ENCODE measurements around the gene LAMC3. TPM values are rescaled to one million over a fixed set of nuclear protein-coding genes. Genes with fewer than 3 reads are reported as not detected.

Gene LAMC3
- polyA plus RNA-seq, 1 donor from 2014 or later: 0.04 TPM

DNA sequence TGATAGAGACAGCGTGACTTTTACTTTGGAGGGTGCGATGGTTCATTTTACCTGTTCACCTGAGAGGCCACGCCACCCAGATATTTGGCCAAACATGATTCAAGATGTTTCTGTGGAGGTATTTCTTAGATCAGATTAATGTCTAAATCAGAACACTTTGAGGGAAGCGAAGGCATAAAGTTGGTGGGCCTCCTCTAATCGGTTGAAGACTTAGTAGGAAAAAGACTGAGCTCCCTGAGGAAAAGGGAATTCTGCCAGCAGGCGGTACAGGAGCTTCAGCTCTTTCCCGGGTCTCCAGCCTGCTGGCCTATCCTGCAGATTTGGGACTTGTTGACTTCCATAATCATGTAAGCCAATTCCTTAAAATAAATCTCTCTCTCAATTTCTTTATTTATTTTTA, 7.0 kb upstream of the LAMC3 start:
- no peaks in the 10 kb centered on the region for H3K79me2 ChIP-seq (replicated peaks; ENCODE audit: insufficient read depth, low read length)

DNA sequence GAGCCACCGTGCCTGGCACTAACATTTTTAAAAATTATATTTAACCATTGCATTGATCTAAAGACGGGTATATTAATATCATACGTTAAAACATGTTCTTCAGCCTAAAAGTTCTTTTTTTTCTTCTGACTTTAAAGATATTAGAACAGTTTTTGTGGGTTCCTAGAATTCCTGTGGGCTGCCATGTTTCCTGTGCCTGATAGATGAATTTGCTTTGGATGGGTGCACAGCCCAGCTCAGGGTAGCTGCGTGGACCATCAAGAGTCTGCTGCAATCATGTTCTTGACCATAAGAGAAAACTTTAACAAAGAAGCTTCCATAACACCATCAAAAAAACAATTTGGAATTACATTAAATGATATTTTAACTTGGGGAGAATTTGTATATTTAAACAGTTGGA, 2.4 kb upstream of the LAMC3 start:
- no peak overlapping the region for H3K4me2 ChIP-seq (ENCODE audit: low read length)
- no peak overlapping the region for H3K27ac ChIP-seq (ENCODE audit: low read length)
- H3K27me3 ChIP-seq (ENCODE audit: insufficient read depth, low read depth, low read length): peaks cover 31% of the 10 kb centered on the region
- no peaks in the 10 kb centered on the region for H3K9me2 ChIP-seq (ENCODE audit: insufficient read depth, low read length)
- no peak overlapping the region for H3K9ac ChIP-seq (ENCODE audit: low read length)
- H3K9me3 ChIP-seq (ENCODE audit: low read length): no peaks in the 10 kb centered on the region
- no peaks in the 10 kb centered on the region for H4K20me1 ChIP-seq (ENCODE audit: insufficient read depth)
- no peak overlapping the region for H3K4me3 ChIP-seq (ENCODE audit: low read length)
- no peak overlapping the region for H2AFZ ChIP-seq (ENCODE audit: low read depth, low read length)
- no peaks in the 10 kb centered on the region for H3K36me3 ChIP-seq (ENCODE audit: insufficient read depth, low read length)
- TF ChIP-seq EZH2 (IDR thresholded peaks at IDR 0.05; ENCODE audit: borderline replicate concordance, insufficient read depth, low read length, poor library complexity, severe bottlenecking): no peak
- TF ChIP-seq, protein P1, sequence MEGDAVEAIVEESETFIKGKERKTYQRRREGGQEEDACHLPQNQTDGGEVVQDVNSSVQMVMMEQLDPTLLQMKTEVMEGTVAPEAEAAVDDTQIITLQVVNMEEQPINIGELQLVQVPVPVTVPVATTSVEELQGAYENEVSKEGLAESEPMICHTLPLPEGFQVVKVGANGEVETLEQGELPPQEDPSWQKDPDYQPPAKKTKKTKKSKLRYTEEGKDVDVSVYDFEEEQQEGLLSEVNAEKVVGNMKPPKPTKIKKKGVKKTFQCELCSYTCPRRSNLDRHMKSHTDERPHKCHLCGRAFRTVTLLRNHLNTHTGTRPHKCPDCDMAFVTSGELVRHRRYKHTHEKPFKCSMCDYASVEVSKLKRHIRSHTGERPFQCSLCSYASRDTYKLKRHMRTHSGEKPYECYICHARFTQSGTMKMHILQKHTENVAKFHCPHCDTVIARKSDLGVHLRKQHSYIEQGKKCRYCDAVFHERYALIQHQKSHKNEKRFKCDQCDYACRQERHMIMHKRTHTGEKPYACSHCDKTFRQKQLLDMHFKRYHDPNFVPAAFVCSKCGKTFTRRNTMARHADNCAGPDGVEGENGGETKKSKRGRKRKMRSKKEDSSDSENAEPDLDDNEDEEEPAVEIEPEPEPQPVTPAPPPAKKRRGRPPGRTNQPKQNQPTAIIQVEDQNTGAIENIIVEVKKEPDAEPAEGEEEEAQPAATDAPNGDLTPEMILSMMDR (IDR thresholded peaks at IDR 0.05; ENCODE audit: poor library complexity, severe bottlenecking): no peak
- no peak for TF ChIP-seq TAF1 (IDR thresholded peaks at IDR 0.05; ENCODE audit: low read depth)
- no peak for TF ChIP-seq SMC3 (conservative IDR thresholded peaks at IDR 0.05; ENCODE audit: poor library complexity)
- no peak for TF ChIP-seq EP300 (conservative IDR thresholded peaks at IDR 0.05; ENCODE audit: poor library complexity, severe bottlenecking)
- TF ChIP-seq POLR2AphosphoS5 (IDR thresholded peaks at IDR 0.05): no peak
- no peak for TF ChIP-seq MXI1 (conservative IDR thresholded peaks at IDR 0.05; ENCODE audit: poor library complexity, severe bottlenecking)
- TF ChIP-seq, protein P2, sequence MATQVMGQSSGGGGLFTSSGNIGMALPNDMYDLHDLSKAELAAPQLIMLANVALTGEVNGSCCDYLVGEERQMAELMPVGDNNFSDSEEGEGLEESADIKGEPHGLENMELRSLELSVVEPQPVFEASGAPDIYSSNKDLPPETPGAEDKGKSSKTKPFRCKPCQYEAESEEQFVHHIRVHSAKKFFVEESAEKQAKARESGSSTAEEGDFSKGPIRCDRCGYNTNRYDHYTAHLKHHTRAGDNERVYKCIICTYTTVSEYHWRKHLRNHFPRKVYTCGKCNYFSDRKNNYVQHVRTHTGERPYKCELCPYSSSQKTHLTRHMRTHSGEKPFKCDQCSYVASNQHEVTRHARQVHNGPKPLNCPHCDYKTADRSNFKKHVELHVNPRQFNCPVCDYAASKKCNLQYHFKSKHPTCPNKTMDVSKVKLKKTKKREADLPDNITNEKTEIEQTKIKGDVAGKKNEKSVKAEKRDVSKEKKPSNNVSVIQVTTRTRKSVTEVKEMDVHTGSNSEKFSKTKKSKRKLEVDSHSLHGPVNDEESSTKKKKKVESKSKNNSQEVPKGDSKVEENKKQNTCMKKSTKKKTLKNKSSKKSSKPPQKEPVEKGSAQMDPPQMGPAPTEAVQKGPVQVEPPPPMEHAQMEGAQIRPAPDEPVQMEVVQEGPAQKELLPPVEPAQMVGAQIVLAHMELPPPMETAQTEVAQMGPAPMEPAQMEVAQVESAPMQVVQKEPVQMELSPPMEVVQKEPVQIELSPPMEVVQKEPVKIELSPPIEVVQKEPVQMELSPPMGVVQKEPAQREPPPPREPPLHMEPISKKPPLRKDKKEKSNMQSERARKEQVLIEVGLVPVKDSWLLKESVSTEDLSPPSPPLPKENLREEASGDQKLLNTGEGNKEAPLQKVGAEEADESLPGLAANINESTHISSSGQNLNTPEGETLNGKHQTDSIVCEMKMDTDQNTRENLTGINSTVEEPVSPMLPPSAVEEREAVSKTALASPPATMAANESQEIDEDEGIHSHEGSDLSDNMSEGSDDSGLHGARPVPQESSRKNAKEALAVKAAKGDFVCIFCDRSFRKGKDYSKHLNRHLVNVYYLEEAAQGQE (IDR thresholded peaks at IDR 0.05; ENCODE audit: borderline replicate concordance): no peak
- TF ChIP-seq RAD21 (conservative IDR thresholded peaks at IDR 0.05): no peak
- no peaks in the 10 kb centered on the region for H3K79me2 ChIP-seq (replicated peaks; ENCODE audit: insufficient read depth, low read length)
- no peaks in the 10 kb centered on the region for H3F3A ChIP-seq (ENCODE audit: insufficient read depth, low read length, poor library complexity, severe bottlenecking)

More for the DNA sequence above, 7.0 kb upstream of the LAMC3 start:
- Histone ChIP-seq H3K4me3 (ENCODE audit: low read length) (no peak overlapping the region), H3K9ac (ENCODE audit: low read length) (no peak overlapping the region), H3K27ac (ENCODE audit: low read length) (no peak overlapping the region), H3F3A (ENCODE audit: insufficient read depth, low read length, poor library complexity, severe bottlenecking) (no peaks in the 10 kb centered on the region), H3K27me3 (ENCODE audit: insufficient read depth, low read depth, low read length) (peaks cover 2% of the 10 kb centered on the region), H2AFZ (ENCODE audit: low read depth, low read length) (no peak overlapping the region), H3K9me3 (ENCODE audit: low read length) (no peaks in the 10 kb centered on the region), H3K36me3 (ENCODE audit: insufficient read depth, low read length) (no peaks in the 10 kb centered on the region), H3K4me2 (ENCODE audit: low read length) (no peak overlapping the region), H4K20me1 (ENCODE audit: insufficient read depth) (no peaks in the 10 kb centered on the region), H3K9me2 (ENCODE audit: insufficient read depth, low read length) (no peaks in the 10 kb centered on the region)
- TF ChIP-seq MXI1 (conservative IDR thresholded peaks at IDR 0.05; ENCODE audit: poor library complexity, severe bottlenecking): no peak
- TF ChIP-seq, protein P2 (IDR thresholded peaks at IDR 0.05; ENCODE audit: borderline replicate concordance): no peak
- no peak for TF ChIP-seq SMC3 (conservative IDR thresholded peaks at IDR 0.05; ENCODE audit: poor library complexity)
- TF ChIP-seq POLR2AphosphoS5 (IDR thresholded peaks at IDR 0.05): no peak
- TF ChIP-seq, protein P1 (IDR thresholded peaks at IDR 0.05; ENCODE audit: poor library complexity, severe bottlenecking): no peak
- TF ChIP-seq RAD21 (conservative IDR thresholded peaks at IDR 0.05): no peak
- no peak for TF ChIP-seq TAF1 (IDR thresholded peaks at IDR 0.05; ENCODE audit: low read depth)
- no peak for TF ChIP-seq EP300 (conservative IDR thresholded peaks at IDR 0.05; ENCODE audit: poor library complexity, severe bottlenecking)
- TF ChIP-seq EZH2 (IDR thresholded peaks at IDR 0.05; ENCODE audit: borderline replicate concordance, insufficient read depth, low read length, poor library complexity, severe bottlenecking): no peak

Data from neural cell (in vitro differentiated cells).